Body of pancreas (tissue), 4 donors: ENCODE measurements around the gene APLP1.

Experiments
- POLR2A ChIP-seq, 3 donors: fragments of 450-650 bp; IDR thresholded peaks; one replicate each; pipeline ENCODE4 v1.6.1; 2016; ENCODE audit warnings: antibody characterized with exemption in 3 of 3, mild to moderate bottlenecking in 2 of 3
- TF ChIP-seq, protein P1 (sequence below), 7 experiments: fragments of 450-650 bp in 4 of 7; fragments of 200-600 bp in 3 of 7; sonication (generic) in 3 of 7; IDR thresholded peaks; one replicate each; pipeline ENCODE4 v1.5.1; 2016 to 2019; ENCODE audit warnings: antibody characterized with exemption in 7 of 7

DNA sequence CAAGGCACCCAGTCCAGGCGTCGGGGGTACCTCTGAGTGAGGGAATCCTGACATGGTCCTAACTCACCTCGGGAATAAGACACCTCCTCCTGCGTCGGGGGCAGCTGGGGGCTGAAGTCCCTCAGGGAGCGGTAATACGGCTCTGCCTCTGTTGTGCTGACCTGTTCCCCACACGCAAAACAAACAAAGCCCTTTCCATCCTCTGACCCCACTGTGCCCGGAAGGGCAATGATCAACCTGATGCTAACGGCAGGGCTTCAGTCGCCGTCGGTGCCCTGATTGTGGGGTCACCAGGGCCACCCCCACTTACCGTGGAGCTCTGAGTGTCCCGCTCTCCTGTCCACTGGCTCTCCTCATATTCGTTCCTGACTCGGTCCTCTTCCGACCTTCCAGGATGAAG, 37.4 kb upstream of the APLP1 start:
- TF ChIP-seq, protein P1, sequence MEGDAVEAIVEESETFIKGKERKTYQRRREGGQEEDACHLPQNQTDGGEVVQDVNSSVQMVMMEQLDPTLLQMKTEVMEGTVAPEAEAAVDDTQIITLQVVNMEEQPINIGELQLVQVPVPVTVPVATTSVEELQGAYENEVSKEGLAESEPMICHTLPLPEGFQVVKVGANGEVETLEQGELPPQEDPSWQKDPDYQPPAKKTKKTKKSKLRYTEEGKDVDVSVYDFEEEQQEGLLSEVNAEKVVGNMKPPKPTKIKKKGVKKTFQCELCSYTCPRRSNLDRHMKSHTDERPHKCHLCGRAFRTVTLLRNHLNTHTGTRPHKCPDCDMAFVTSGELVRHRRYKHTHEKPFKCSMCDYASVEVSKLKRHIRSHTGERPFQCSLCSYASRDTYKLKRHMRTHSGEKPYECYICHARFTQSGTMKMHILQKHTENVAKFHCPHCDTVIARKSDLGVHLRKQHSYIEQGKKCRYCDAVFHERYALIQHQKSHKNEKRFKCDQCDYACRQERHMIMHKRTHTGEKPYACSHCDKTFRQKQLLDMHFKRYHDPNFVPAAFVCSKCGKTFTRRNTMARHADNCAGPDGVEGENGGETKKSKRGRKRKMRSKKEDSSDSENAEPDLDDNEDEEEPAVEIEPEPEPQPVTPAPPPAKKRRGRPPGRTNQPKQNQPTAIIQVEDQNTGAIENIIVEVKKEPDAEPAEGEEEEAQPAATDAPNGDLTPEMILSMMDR (IDR thresholded peaks at IDR 0.05): no peak
- no peak for TF ChIP-seq POLR2A (IDR thresholded peaks at IDR 0.05)
